HEK293 (cell line): ENCODE data around the gene PPP3CA.

Experiments used
- BCL6B ChIP-seq: fragments of 450-650 bp; formaldehyde crosslinking; IDR thresholded peaks from 2 replicates; pipeline ENCODE4 v1.5.1; 2017; ENCODE audit warnings: missing biosample characterization, missing genetic modification characterization
- GLI2 ChIP-seq: fragments of 450-650 bp; formaldehyde crosslinking; IDR thresholded peaks from 2 replicates; pipeline ENCODE4; 2017; ENCODE audit warnings: missing biosample characterization, missing genetic modification characterization, low read depth, borderline replicate concordance
- HOXC10 ChIP-seq: sonication (generic); formaldehyde crosslinking; IDR thresholded peaks from 2 replicates; pipeline ENCODE4 v1.8.1; 2023; ENCODE audit warnings: mild to moderate bottlenecking, missing genetic modification reagents
- IKZF3 ChIP-seq: fragments of 450-650 bp; IDR thresholded peaks from 2 replicates; pipeline ENCODE4 v1.5.0; 2018; ENCODE audit warnings: missing biosample characterization, mild to moderate bottlenecking, missing genetic modification characterization, moderate library complexity
- MYNN ChIP-seq: fragments of 450-650 bp; formaldehyde crosslinking; IDR thresholded peaks from 2 replicates; pipeline ENCODE4 v1.5.1; 2016; ENCODE audit warnings: missing biosample characterization, missing genetic modification characterization, borderline replicate concordance
- OSR2 ChIP-seq: fragments of 450-650 bp; formaldehyde crosslinking; IDR thresholded peaks from 2 replicates; pipeline ENCODE4 v1.5.1; 2016; ENCODE audit warnings: missing biosample characterization, missing genetic modification characterization
- PRDM6 ChIP-seq: fragments of 450-650 bp; formaldehyde crosslinking; IDR thresholded peaks from 2 replicates; pipeline ENCODE4 v1.5.1; 2017; ENCODE audit warnings: missing biosample characterization, missing genetic modification characterization
- TCF7L2 ChIP-seq: IDR thresholded peaks from 2 replicates; pipeline ENCODE4 v1.6.1; 2011; ENCODE audit warnings: low read depth, mild to moderate bottlenecking, inconsistent platforms, low read length, moderate library complexity, borderline replicate concordance
- ZBTB7A ChIP-seq: fragments of 450-650 bp; formaldehyde crosslinking; IDR thresholded peaks from 2 replicates; pipeline ENCODE4 v1.5.1; 2016; ENCODE audit warnings: low read depth, missing biosample characterization, missing genetic modification characterization
- ZNF146 ChIP-seq: fragments of 450-650 bp; formaldehyde crosslinking; IDR thresholded peaks from 2 replicates; pipeline ENCODE4 v1.5.1; 2016; ENCODE audit warnings: missing biosample characterization, missing genetic modification characterization
- ZNF24 ChIP-seq: fragments of 450-650 bp; formaldehyde crosslinking; IDR thresholded peaks from 2 replicates; pipeline ENCODE4 v1.5.1; 2016; ENCODE audit warnings: missing biosample characterization, missing genetic modification characterization
- ZNF324 ChIP-seq: fragments of 450-650 bp; formaldehyde crosslinking; IDR thresholded peaks from 2 replicates; pipeline ENCODE4 v1.5.1; 2016; ENCODE audit warnings: missing biosample characterization, missing genetic modification characterization
- ZNF350 ChIP-seq: fragments of 450-650 bp; formaldehyde crosslinking; IDR thresholded peaks from 2 replicates; pipeline ENCODE4 v1.5.0; 2017; ENCODE audit warnings: missing biosample characterization, mild to moderate bottlenecking, missing genetic modification characterization
- ZNF423 ChIP-seq: fragments of 450-650 bp; formaldehyde crosslinking; IDR thresholded peaks from 2 replicates; pipeline ENCODE4 v1.5.1; 2016; ENCODE audit warnings: missing biosample characterization, missing genetic modification characterization
- ZNF544 ChIP-seq: fragments of 450-650 bp; formaldehyde crosslinking; IDR thresholded peaks from 2 replicates; pipeline ENCODE4 v1.5.0; 2017; ENCODE audit warnings: missing biosample characterization, missing genetic modification characterization
- ZNF596 ChIP-seq: fragments of 450-650 bp; IDR thresholded peaks from 2 replicates; pipeline ENCODE4 v1.5.0; 2018; ENCODE audit warnings: missing biosample characterization, mild to moderate bottlenecking, missing genetic modification characterization, moderate library complexity
- ZNF600 ChIP-seq: fragments of 450-650 bp; formaldehyde crosslinking; IDR thresholded peaks from 2 replicates; pipeline ENCODE4 v1.5.1; 2016; ENCODE audit warnings: missing biosample characterization, missing genetic modification characterization
- ZNF629 ChIP-seq: fragments of 450-650 bp; formaldehyde crosslinking; IDR thresholded peaks from 2 replicates; pipeline ENCODE4 v1.5.1; 2017; ENCODE audit warnings: missing biosample characterization, missing genetic modification characterization
- ZNF639 ChIP-seq: fragments of 450-650 bp; formaldehyde crosslinking; IDR thresholded peaks from 2 replicates; pipeline ENCODE4 v1.5.1; 2016; ENCODE audit warnings: missing biosample characterization, missing genetic modification characterization
- ZNF692 ChIP-seq: fragments of 450-650 bp; formaldehyde crosslinking; IDR thresholded peaks from 2 replicates; pipeline ENCODE4 v1.5.1; 2016; ENCODE audit warnings: missing biosample characterization, missing genetic modification characterization
- ZSCAN23 ChIP-seq: fragments of 450-650 bp; formaldehyde crosslinking; IDR thresholded peaks from 2 replicates; pipeline ENCODE4 v1.5.1; 2016; ENCODE audit warnings: missing biosample characterization, missing genetic modification characterization
- ZXDB ChIP-seq: fragments of 450-650 bp; formaldehyde crosslinking; IDR thresholded peaks from 2 replicates; pipeline ENCODE4 v1.5.1; 2016; ENCODE audit warnings: missing biosample characterization, missing genetic modification characterization
- TF ChIP-seq, protein P1 (sequence below): fragments of 450-650 bp; formaldehyde crosslinking; IDR thresholded peaks from 2 replicates; pipeline ENCODE4 v1.5.1; 2017; ENCODE audit warnings: missing biosample characterization, mild to moderate bottlenecking, missing genetic modification characterization, moderate library complexity
- TF ChIP-seq, protein P2 (sequence below): fragments of 450-650 bp; formaldehyde crosslinking; IDR thresholded peaks from 2 replicates; pipeline ENCODE4 v1.5.1; 2016; ENCODE audit warnings: missing biosample characterization, missing genetic modification characterization

Gene PPP3CA

DNA sequence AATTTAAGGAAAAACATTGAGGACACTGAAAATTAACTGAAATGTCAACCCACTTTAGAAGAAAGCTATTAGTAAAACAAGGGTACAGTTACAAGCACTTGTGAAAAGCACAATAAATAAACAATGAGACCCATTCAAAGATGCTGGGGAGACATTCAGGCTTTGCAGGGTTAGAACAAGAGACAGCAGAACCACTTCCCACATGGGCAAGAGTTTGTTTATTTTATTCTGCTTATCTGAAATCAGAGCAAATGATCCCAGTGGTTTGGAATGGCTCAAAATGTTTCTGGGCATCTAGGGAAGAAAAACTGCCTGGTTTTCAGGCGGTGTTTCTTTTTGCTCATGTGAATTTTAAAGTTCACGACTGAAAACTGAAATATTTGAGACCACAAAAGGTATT lies 42.4 kb downstream of the PPP3CA start (continued):
- no peak for TF ChIP-seq OSR2 (tag by site-specific recombination)
- peak; percentile 83 for TF ChIP-seq TCF7L2
- peak; percentile 86 for TF ChIP-seq PRDM6 (tag by site-specific recombination)
- TF ChIP-seq ZNF146 (tag by site-specific recombination): no peak
- peak; percentile 47; the same call in 1 of the 2 replicates for TF ChIP-seq GLI2 (tag by site-specific recombination)
- no peak for TF ChIP-seq ZNF350
- TF ChIP-seq ZSCAN23 (tag by site-specific recombination): no peak
- no peak for TF ChIP-seq ZNF24 (tag by site-specific recombination)
- TF ChIP-seq ZXDB (tag by site-specific recombination): peak; percentile 66; the same call in 1 of the 2 replicates
- TF ChIP-seq ZNF629: 0 out of 2 replicates have a peak, but pooled peaks have one; percentile 18
- no peak for TF ChIP-seq ZNF423 (tag by site-specific recombination)
- TF ChIP-seq ZNF544 (tag by site-specific recombination): no peak
- no peak for TF ChIP-seq ZNF639 (tag by site-specific recombination)
- 0 out of 2 replicates have a peak, but pooled peaks have one; percentile 42 for TF ChIP-seq ZNF692 (tag by site-specific recombination)
- TF ChIP-seq ZNF600 (tag by site-specific recombination): peak; percentile 43; the same call in 1 of the 2 replicates
- TF ChIP-seq, protein P1, sequence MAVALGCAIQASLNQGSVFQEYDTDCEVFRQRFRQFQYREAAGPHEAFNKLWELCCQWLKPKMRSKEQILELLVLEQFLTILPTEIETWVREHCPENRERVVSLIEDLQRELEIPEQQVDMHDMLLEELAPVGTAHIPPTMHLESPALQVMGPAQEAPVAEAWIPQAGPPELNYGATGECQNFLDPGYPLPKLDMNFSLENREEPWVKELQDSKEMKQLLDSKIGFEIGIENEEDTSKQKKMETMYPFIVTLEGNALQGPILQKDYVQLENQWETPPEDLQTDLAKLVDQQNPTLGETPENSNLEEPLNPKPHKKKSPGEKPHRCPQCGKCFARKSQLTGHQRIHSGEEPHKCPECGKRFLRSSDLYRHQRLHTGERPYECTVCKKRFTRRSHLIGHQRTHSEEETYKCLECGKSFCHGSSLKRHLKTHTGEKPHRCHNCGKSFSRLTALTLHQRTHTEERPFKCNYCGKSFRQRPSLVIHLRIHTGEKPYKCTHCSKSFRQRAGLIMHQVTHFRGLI (tag by site-specific recombination): peak; percentile 22; the same call in 1 of the 2 replicates
- no peak for TF ChIP-seq ZBTB7A (tag by site-specific recombination)
- TF ChIP-seq MYNN (tag by site-specific recombination): no peak
- TF ChIP-seq BCL6B (tag by site-specific recombination): 0 out of 2 replicates have a peak, but pooled peaks have one; percentile 8
- peak; percentile 56 for TF ChIP-seq IKZF3 (tag by site-specific recombination)
- TF ChIP-seq, protein P2, sequence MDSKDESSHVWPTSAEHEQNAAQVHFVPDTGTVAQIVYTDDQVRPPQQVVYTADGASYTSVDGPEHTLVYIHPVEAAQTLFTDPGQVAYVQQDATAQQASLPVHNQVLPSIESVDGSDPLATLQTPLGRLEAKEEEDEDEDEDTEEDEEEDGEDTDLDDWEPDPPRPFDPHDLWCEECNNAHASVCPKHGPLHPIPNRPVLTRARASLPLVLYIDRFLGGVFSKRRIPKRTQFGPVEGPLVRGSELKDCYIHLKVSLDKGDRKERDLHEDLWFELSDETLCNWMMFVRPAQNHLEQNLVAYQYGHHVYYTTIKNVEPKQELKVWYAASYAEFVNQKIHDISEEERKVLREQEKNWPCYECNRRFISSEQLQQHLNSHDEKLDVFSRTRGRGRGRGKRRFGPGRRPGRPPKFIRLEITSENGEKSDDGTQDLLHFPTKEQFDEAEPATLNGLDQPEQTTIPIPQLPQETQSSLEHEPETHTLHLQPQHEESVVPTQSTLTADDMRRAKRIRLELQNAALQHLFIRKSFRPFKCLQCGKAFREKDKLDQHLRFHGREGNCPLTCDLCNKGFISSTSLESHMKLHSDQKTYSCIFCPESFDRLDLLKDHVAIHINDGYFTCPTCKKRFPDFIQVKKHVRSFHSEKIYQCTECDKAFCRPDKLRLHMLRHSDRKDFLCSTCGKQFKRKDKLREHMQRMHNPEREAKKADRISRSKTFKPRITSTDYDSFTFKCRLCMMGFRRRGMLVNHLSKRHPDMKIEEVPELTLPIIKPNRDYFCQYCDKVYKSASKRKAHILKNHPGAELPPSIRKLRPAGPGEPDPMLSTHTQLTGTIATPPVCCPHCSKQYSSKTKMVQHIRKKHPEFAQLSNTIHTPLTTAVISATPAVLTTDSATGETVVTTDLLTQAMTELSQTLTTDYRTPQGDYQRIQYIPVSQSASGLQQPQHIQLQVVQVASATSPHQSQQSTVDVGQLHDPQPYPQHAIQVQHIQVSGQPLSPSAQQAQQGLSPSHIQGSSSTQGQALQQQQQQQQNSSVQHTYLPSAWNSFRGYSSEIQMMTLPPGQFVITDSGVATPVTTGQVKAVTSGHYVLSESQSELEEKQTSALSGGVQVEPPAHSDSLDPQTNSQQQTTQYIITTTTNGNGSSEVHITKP (tag by site-specific recombination): peak; percentile 81
- TF ChIP-seq HOXC10: no peak
- TF ChIP-seq ZNF324 (tag by site-specific recombination): no peak
- TF ChIP-seq ZNF596 (tag by site-specific recombination): 0 out of 2 replicates have a peak, but pooled peaks have one; percentile 28
